K562 treated with DMSO at 1 percent for 48 hours (cell line): ENCODE measurements around the gene RPL22. TPM values are rescaled to one million over a fixed set of nuclear protein-coding genes. Genes with fewer than 3 reads are reported as not detected.

ENCODE experiments used
- total RNA-seq: library from RNA; unstranded; fragments of 300-600 nt; gene quantifications from 2 replicates; pipeline ENCODE4 v1.2.3, GENCODE V29; 2022; ENCODE audit warnings: low replicate concordance; ENCODE audit errors: extremely low read depth

RPL22 gene
- total RNA-seq: not detected in 2 replicates

DNA sequence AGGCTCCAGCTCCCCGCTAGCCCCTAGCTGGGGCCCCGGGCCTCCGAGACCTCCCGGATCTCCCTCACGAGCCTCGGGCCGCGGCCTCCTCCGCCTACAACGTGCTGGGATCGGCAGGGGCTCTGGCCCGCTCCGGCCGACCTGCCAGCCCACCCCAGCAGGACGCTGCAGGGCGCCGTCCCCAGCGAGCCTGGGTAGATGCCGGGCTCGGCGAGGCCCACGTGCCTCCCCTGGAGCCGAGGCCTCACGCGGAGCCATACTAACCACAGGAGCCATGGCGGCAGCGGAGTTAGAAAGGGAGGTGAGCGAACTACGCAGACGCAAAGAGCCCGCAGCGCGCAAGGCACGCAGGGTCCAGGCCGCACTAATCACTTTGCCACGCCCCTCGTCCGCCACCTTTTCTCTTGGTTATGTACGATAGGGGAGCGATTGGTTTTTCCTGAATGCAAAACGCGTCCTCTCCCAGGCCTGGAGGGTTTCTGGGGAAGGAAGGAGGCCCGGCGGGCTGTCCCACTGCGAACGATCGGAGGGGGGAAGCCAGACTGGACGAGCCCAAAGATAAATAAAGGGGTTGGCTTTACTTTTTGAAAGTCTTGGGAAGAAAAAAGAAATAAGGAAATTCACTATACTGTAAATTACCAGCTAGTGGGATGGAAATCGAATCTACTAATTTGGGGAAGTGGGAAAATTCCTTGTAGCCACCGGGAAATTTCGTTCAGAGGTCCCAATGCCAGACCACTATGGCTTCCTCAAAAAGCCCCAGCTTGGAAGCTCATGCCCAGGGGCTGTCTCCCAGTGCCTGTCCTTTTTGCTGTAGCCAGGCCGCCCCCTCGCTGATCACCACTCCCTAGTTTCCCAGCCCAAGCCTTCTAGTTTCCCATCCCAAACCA lies at the start of gene RPL22:
RPL22 (minus strand) TSS at position 298 of the 890 bp plus-strand sequence; CDS start at position 276, 22 bp downstream.

GRCh38 chr1:6243993-6244392 lies 44.6 kb upstream of the RPL22 start, which contains the start of gene HES3:
Gene HES3, plus strand, starts transcription at chr1:6244179. Its CDS starts 187 bp downstream, at chr1:6244366.

DNA sequence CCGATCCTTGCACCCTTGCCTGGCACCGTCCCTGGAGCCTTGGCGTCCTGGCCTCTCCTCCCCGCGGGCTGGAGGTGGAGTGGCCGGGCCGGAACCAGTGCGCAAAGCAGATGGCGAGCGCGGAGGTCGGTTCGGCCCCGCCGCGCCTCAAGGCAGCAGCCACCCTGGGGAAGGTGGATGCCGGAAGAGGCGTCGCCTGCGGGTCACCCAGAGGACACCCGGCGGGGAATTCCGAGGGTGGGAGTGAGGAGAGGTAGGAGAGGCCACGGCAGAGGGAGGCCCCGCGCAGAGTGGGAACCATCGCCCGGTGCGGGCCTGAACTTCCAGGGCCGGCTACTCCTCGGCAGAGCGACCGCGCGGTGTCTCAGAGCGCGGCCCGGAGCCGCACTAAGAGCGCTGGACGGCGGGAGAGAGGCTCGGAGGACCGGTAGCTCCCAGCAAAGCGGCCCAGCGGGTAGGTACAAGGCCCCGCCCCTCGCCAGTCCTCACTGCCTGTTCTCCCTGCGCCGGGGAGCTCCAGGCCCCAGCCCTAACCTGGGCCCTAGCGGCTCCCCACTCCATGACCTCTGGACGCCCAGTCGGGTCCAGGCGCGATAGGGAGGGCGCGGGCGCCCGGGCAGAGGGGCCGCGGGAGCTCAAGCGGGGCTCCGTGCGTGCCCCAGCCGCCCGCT lies 6.6 kb upstream of the RPL22 start, which contains the start of gene RNF207:
RNF207 (plus strand) TSS at position 271 of the 671 bp plus-strand sequence. CDS start 417 bp downstream, outside the sequence.

GRCh38 chr1:6180268-6180706 lies 19.1 kb downstream of the RPL22 start, which contains the start of gene CHD5:
Gene CHD5, minus strand, starts transcription at chr1:6180321. Its CDS starts 298 bp downstream, at chr1:6180023.

Other genes starting within 250 kb of the RPL22 start
- not detected in 2 replicates for gene NPHP4, start 207.2 kb downstream of the RPL22 start, total RNA-seq
- not detected in 2 replicates for gene KCNAB2, start 153.7 kb downstream of the RPL22 start, total RNA-seq
- gene CHD5, start 19.3 kb downstream of the RPL22 start, total RNA-seq: not detected in 2 replicates
- not detected in 2 replicates for gene RNF207, start 6.5 kb upstream of the RPL22 start, total RNA-seq
- gene ICMT, start 36.4 kb upstream of the RPL22 start, total RNA-seq: not detected in 2 replicates
- not detected in 2 replicates for gene HES3, start 44.6 kb upstream of the RPL22 start, total RNA-seq
- gene GPR153, start 61.5 kb upstream of the RPL22 start, total RNA-seq: not detected in 2 replicates
- not detected in 2 replicates for gene ACOT7, start 194.2 kb upstream of the RPL22 start, total RNA-seq
- gene HES2, start 220.3 kb upstream of the RPL22 start, total RNA-seq: not detected in 2 replicates
- gene ESPN, start 225.2 kb upstream of the RPL22 start, total RNA-seq: not detected in 2 replicates